IMR-90 (cell line): Measurements from ENCODE around the gene BLVRB. TPM values are rescaled to one million over a fixed set of nuclear protein-coding genes. Genes with fewer than 3 reads are reported as not detected.

Experiments used
- ATAC-seq: fragments of 200-7000 bp; cut with Tn5 transposase; 2 replicates; pipeline ENCODE4 v1.9.1; 2020; ENCODE audit warnings: low read depth, mild to moderate bottlenecking, moderate library complexity
- BruUV-seq: library from RNA; stranded (reverse); fragments of 400-500 nt; replicated peaks from 2 replicates; lab custom pipeline; 2021; lab: Mats Ljungman, UMichigan
- CTCF ChIA-PET: fragments of 300-600 bp; formaldehyde crosslinking; extraction: SDS; loops from one replicate; lab custom pipeline; 2021; ENCODE audit warnings: antibody characterized with exemption; lab: Yijun Ruan, JAX
- POLR2A ChIA-PET: fragments of 300-600 bp; sonication (Branson Sonifier 250); formaldehyde crosslinking; loops from one replicate; lab custom pipeline; 2022; ENCODE audit warnings: antibody characterized with exemption; ENCODE audit not compliant: unreplicated experiment; lab: Charles Lee
- DNase-seq: peaks from one replicate; pipeline ENCODE4 v3.0.0; 2013
- H2AFZ ChIP-seq: replicated peaks from 2 replicates; pipeline ENCODE3; 2013; ENCODE audit warnings: low read length, mild to moderate bottlenecking; ENCODE audit not compliant: poor library complexity
- H2AK5ac ChIP-seq: 2 replicates; pipeline ENCODE4 v1.6.1; 2013; ENCODE audit warnings: low read depth, low read length, inconsistent platforms
- H2AK9ac ChIP-seq: replicated peaks from 2 replicates; pipeline ENCODE3; 2013; ENCODE audit warnings: mild to moderate bottlenecking, low read depth, low read length, moderate library complexity; ENCODE audit not compliant: poor library complexity
- H2BK120ac ChIP-seq: 2 replicates; pipeline ENCODE4 v1.6.1; 2013; ENCODE audit warnings: low read depth, low read length, inconsistent platforms
- H2BK15ac ChIP-seq: 3 replicates; pipeline ENCODE4 v1.6.1; 2013; ENCODE audit warnings: low read depth, low read length, inconsistent platforms
- H2BK20ac ChIP-seq: 2 replicates; pipeline ENCODE4 v1.6.1; 2013; ENCODE audit warnings: low read depth, mild to moderate bottlenecking, inconsistent platforms, low read length, moderate library complexity
- H2BK5ac ChIP-seq: 2 replicates; pipeline ENCODE4 v1.6.1; 2013; ENCODE audit warnings: mild to moderate bottlenecking, low read depth, low read length, inconsistent platforms; ENCODE audit not compliant: poor library complexity, severe bottlenecking
- H3K14ac ChIP-seq: replicated peaks from 2 replicates; pipeline ENCODE4 v1.6.1; 2013; ENCODE audit warnings: low read depth, low read length, inconsistent platforms
- H3K18ac ChIP-seq: 2 replicates; pipeline ENCODE4 v1.6.1; 2013; ENCODE audit warnings: low read depth, low read length, control low read depth
- H3K23ac ChIP-seq: 2 replicates; pipeline ENCODE4 v1.6.1; 2013; ENCODE audit warnings: low read depth, low read length, inconsistent platforms
- H3K27ac ChIP-seq: 2 replicates; pipeline ENCODE4 v1.5.1; 2013; ENCODE audit warnings: mild to moderate bottlenecking, control low read depth, low read length; ENCODE audit not compliant: insufficient read depth
- H3K27me3 ChIP-seq: 2 replicates; pipeline ENCODE4 v1.6.1; 2013; ENCODE audit warnings: low read length; ENCODE audit not compliant: control insufficient read depth, insufficient read depth
- H3K36me3 ChIP-seq: 2 replicates; pipeline ENCODE4 v1.6.1; 2013; ENCODE audit warnings: low read length, mixed read lengths; ENCODE audit not compliant: control insufficient read depth, insufficient read depth
- H3K4ac ChIP-seq: 2 replicates; pipeline ENCODE4 v1.6.1; 2013; ENCODE audit warnings: low read depth, low read length, inconsistent platforms
- H3K4me1 ChIP-seq: 2 replicates; pipeline ENCODE4 v1.6.1; 2013; ENCODE audit warnings: low read length, mixed read lengths; ENCODE audit not compliant: control insufficient read depth, insufficient read depth
- H3K4me2 ChIP-seq: 2 replicates; pipeline ENCODE4 v1.6.1; 2013; ENCODE audit warnings: low read depth, mild to moderate bottlenecking, control low read depth, low read length, moderate library complexity
- H3K4me3 ChIP-seq: 2 replicates; pipeline ENCODE4 v1.5.1; 2013; ENCODE audit warnings: low read depth, mild to moderate bottlenecking, control low read depth, low read length, moderate library complexity; ENCODE audit not compliant: insufficient read depth
- H3K56ac ChIP-seq: 2 replicates; pipeline ENCODE4 v1.6.1; 2013; ENCODE audit warnings: low read length, inconsistent platforms; ENCODE audit not compliant: insufficient read depth; ENCODE audit errors: extremely low read depth
- H3K79me1 ChIP-seq, 2 experiments: 2 replicates each; pipeline ENCODE4 v1.6.1; 2013; ENCODE audit warnings: low read length in 2 of 2, inconsistent platforms in 1 of 2, low read depth in 1 of 2
- H3K9ac ChIP-seq: 2 replicates; pipeline ENCODE4 v1.6.1; 2013; ENCODE audit warnings: low read depth, low read length, control low read depth
- H3K9me1 ChIP-seq: 2 replicates; pipeline ENCODE4 v1.6.1; 2013; ENCODE audit warnings: low read length, inconsistent platforms; ENCODE audit not compliant: insufficient read depth
- H3K9me3 ChIP-seq: 2 replicates; pipeline ENCODE4 v1.6.1; 2013; ENCODE audit warnings: low read length; ENCODE audit not compliant: control insufficient read depth, insufficient read depth
- H4K20me1 ChIP-seq: 2 replicates; pipeline ENCODE4 v1.6.1; 2013; ENCODE audit warnings: low read length, inconsistent platforms; ENCODE audit not compliant: insufficient read depth
- H4K5ac ChIP-seq: 2 replicates; pipeline ENCODE4 v1.6.1; 2013; ENCODE audit warnings: mild to moderate bottlenecking, low read depth, low read length, control low read depth
- H4K8ac ChIP-seq, 2 experiments: 2 replicates each; pipeline ENCODE4 v1.6.1; 2013; ENCODE audit warnings: low read depth in 2 of 2, low read length in 2 of 2, control low read depth in 1 of 2, inconsistent platforms in 1 of 2
- H4K91ac ChIP-seq: 2 replicates; pipeline ENCODE4 v1.6.1; 2013; ENCODE audit warnings: low read depth, low read length, inconsistent platforms; ENCODE audit not compliant: insufficient read depth
- MXI1 ChIP-seq: IDR thresholded peaks from 2 replicates; pipeline ENCODE4 v1.6.1; 2012; ENCODE audit warnings: low read depth, mild to moderate bottlenecking, low read length, moderate library complexity, borderline replicate concordance
- SMC3 ChIP-seq: fragments of 150-350 bp; IDR thresholded peaks from 2 replicates; pipeline ENCODE4 v1.6.1; 2016; ENCODE audit warnings: low read depth, mild to moderate bottlenecking, antibody characterized with exemption, low read length, moderate library complexity
- WGBS, 2 experiments: methylation state at CpG; one replicate each; pipeline versions ENCODE4 v1.1.5 to v1.1.7; 2013; ENCODE audit warnings: missing lambda C conversion rate in 2 of 2; ENCODE audit not compliant: insufficient read length in 1 of 2; ENCODE audit errors: extremely low coverage in 2 of 2; 5-methylcytosine and 5-hydroxymethylcytosine counted together
- dilution Hi-C: fragments of 300-500 bp; cut with HindIII; formaldehyde crosslinking; loops from one replicate; pipeline ENCODE4 v1.14.3; 2018; ENCODE audit warnings: low sequenced_read_pairs; ENCODE audit not compliant: unreplicated experiment
- in situ Hi-C: fragments of 300-500 bp; cut with MboI; formaldehyde crosslinking; loops from 3 replicates; pipeline ENCODE4 v1.14.3; 2019; ENCODE audit warnings: low sequenced_read_pairs, inconsistent platforms, mixed read lengths
- intact Hi-C: fragments of 100-400 bp; cut with micrococcal nuclease; formaldehyde crosslinking; loops from 2 replicates; pipeline ENCODE4 v1.10.0; 2022
- polyA plus RNA-seq, 3 experiments: library from polyadenylated mRNA; depleted of rRNA; stranded (reverse); fragments of >200 nt; gene quantifications; 2 replicates each; pipeline ENCODE4 v1.2.3, GENCODE V29; 2012; ENCODE audit warnings: low replicate concordance in 1 of 3
- total RNA-seq: library from RNA; depleted of rRNA; stranded (reverse); fragments of >200 nt; gene quantifications from 2 replicates; pipeline ENCODE4 v1.2.3, GENCODE V29; 2012

BLVRB gene
- total and polyA plus RNA-seq, 2 of the 4 experiments (the other 2 are of a cell fraction) = 65.2 to 102 TPM

DNA sequence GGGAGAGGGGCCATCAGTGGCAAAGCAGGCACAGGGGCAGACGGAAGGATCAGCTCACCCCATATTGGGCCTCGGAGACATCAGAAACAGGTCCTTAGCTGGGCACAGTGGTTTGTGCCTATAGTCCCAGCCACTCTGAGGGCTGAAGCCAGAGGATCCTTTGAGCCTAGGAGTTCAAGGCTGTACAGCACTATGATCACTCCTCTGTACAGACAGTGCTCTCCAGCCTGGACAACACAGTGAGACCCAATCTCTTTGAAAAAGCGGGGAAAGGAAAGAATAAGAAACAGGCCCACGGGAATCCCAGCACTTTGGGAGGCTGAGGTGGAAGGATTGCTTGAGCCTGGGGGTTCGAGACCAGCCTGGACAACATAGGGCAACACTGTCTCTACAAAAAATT is 45.8 kb downstream of the BLVRB start:
- Histone ChIP-seq H2BK20ac (no peak overlapping the region), H2AK9ac (no peak overlapping the region), H3K36me3 (peaks cover 12% of the 10 kb centered on the region), H4K20me1 (peaks cover 4% of the 10 kb centered on the region; the same call in 1 of the 2 replicates), H3K79me1 (peaks cover 2 to 19% of the 10 kb centered on the region in 2 experiments; a peak in 2 of 4 replicates), H3K9me3 (no peaks in the 10 kb centered on the region), H3K14ac (no peak overlapping the region), H3K9ac (no peak overlapping the region), H2BK5ac (no peak overlapping the region), H2BK15ac (no peak overlapping the region), H3K9me1 (peaks cover 9% of the 10 kb centered on the region), H2AFZ (no peak overlapping the region), H3K23ac (no peak overlapping the region), H3K4me3 (no peak overlapping the region), H2BK120ac (no peak overlapping the region), H2AK5ac (peak overlapping the region; percentile 61; the same call in 1 of the 2 replicates), H3K56ac (no peak overlapping the region), H4K8ac (no peak overlapping the region), H3K27ac (no peak overlapping the region), H4K5ac (no peak overlapping the region), H3K18ac (no peak overlapping the region), H4K91ac (no peak overlapping the region; the same call in 1 of the 2 replicates), H3K4me2 (no peak overlapping the region), H3K4ac (no peak overlapping the region; the same call in 1 of the 2 replicates), H3K4me1 (peaks cover 9% of the 10 kb centered on the region), H3K27me3 (no peaks in the 10 kb centered on the region)
- ChIA-PET CTCF (interaction anchor here (1.3 to 1.8 kb wide), 2 partner anchors 7 to 45 kb away, joined by 4 to 8 read pairs; no protein-coding TSS in a partner anchor), POLR2A (no interaction called here)
- DNase-seq (no peak), ATAC-seq (no peak)
- TF ChIP-seq MXI1 (no peak), SMC3 (no peak)
- dilution Hi-C loops = no loop called here
- in situ Hi-C loops = no loop called here
- no TSS peak for BruUV-seq
- WGBS, 2 experiments = 97% methylated on average over 3 of the region's 5 CpGs; no CpG with 5 or more reads in 1 of the 2 experiments
- intact Hi-C loops = loop anchor here (1.0 to 10.0 kb wide), 5 partner anchors 45 to 228 kb away; partner anchors contain the start of genes C19orf47 and PLD3
